ENCODE measurements around the gene ATXN1. TPM values are rescaled to one million over a fixed set of nuclear protein-coding genes. Genes with fewer than 3 reads are reported as not detected.

Gene ATXN1
- polyA plus RNA-seq, 1 donor, result 14.7 TPM

DNA sequence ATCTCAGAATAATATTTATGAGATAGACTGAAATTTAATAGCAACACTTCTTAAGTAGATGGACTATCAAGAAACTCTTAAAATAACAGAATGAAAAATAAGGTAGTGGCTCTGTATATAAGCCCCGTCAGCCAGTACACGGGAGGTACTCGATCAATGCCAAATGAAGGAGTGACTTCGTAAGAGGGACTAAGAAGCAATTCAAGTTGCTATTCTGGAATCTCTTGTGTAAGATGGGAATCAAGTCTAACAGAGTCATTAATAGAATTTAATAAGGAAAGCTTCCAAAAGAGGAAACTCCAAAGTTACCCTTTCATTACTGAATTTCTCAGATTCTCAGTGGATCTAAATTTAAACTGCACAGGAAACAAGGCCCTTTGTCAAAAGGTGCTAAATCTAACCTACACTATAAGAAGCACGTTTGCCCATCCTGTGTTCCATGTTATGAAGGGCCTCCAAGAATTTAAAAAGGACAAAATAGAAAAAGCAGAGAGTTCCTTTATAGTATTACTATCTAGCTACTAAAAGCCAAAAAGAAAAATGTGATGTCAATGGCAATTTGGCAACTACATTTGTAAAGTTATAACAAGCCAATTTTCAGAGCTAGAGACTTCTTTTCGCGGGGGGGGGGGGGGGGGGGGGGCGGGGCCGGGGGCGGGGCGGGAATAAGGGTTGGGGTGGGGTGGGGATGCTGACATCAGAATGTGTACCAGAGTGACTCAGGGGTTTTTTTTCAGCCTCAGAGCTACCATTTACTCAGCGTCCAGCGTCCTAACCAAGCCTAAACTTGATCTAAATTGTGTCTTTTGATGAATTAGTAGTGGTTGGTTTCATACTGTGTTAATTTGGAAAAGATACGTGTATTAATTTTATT, 322.3 kb downstream of the ATXN1 start:
- no peak for DNase-seq (ENCODE audit: low read depth)

DNA sequence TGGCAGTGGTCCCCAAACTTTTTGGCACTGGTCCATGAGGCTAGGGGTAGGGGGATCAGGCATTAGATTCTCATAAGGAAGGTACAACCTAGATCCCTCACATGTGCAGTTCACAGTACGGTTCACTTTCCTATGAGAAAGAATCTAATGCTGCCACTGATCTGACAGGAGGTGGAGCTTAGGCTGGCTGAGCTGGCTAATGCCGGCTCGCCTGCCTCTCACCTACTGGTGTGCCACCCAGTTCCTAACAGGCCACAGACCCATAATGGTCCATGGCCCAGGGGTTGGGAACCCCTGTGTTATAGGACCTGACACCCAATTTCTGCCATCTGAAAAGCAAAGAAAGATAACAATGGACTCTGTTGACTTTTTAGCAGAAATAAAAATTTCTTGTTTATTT, 323.3 kb downstream of the ATXN1 start:
- DNase-seq (ENCODE audit: low read depth), result no peak

DNA sequence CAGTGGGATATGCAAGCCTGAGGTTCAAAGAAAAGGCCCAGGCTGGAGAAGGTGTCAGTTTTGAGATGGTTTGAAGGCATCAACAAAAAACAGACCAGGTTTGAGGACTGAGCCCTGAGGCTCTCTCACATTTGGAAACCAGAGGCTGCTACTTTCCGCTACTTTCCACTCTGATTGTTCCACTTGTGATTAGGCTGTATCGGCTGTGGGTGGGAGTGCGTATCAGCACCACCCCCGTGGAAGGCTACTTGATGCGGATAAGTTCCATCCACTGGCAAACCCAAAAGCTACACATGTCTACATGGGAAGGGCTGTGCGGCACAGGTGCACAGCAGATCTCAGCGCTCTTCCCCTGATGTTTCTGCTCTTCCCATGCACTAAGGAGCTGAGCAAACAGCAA, 324.2 kb downstream of the ATXN1 start:
- DNase-seq (ENCODE audit: low read depth), result no peak

DNA sequence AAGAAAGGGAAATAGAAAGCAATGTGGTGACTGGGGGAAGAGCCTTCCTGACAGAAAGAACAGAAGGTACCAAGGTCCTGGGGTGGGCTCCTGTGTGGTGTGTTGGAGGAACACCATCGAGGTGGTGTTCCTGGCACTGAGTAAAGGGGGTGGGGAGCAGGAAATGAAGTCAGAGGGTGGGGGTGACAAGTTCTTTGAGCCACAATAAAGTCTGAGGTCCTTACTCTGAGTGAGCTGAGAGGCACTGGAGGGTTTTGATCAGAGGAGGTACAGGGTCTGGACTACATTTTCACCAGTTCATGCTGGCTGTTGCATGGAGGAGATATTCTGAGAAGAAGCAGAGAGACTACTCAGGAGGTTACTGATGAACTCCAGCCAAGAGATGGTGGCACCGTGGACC, 324.7 kb downstream of the ATXN1 start:
- no peak for DNase-seq (ENCODE audit: low read depth)

DNA sequence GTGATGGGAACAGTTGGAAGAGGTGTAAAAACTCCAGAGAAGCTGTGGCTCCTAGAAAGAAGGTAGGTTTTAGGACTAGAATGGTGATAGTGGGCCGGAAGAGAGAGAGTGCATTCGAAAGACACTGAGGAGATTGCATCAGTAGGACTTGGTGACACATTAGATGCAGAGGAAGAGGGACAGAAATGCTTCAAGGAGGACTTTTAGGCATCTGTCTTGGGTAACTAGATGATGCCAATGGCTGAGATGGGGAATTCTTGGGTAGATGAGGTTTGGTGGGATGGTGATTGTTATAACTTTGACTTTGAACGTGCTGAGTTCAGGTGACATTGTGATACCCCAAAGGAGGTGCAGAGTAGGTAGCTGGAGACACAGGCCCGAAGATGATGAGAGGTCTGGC, 326.4 kb downstream of the ATXN1 start:
- DNase-seq (ENCODE audit: low read depth), result no peak

DNA sequence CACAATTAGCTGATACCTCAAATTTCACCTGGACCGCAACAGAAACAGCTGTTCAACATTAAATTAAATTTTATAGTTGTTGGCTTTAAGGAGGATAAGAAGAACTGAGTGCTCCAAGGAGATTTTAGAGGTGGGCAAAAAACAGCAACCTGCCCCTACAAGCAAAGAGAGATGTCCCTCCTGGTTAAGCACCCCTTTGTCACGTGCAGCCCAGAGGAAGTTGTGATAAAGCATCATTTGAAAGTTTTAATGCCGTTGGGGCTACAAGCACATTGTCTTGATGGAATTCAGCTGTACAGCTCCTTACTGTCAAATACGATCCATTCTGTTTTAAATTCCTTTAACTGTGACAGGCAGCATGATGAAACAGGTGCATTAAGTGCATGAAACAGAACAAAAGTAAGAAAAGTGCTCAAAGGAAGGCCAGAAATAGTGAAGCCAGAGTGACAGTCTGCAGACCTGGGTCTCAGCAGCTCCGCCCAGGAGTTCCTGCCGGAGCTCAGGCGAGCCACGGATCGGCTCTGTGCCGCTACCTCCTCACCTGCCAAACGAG, 327.8 kb downstream of the ATXN1 start:
- no peak for DNase-seq (ENCODE audit: low read depth)

DNA sequence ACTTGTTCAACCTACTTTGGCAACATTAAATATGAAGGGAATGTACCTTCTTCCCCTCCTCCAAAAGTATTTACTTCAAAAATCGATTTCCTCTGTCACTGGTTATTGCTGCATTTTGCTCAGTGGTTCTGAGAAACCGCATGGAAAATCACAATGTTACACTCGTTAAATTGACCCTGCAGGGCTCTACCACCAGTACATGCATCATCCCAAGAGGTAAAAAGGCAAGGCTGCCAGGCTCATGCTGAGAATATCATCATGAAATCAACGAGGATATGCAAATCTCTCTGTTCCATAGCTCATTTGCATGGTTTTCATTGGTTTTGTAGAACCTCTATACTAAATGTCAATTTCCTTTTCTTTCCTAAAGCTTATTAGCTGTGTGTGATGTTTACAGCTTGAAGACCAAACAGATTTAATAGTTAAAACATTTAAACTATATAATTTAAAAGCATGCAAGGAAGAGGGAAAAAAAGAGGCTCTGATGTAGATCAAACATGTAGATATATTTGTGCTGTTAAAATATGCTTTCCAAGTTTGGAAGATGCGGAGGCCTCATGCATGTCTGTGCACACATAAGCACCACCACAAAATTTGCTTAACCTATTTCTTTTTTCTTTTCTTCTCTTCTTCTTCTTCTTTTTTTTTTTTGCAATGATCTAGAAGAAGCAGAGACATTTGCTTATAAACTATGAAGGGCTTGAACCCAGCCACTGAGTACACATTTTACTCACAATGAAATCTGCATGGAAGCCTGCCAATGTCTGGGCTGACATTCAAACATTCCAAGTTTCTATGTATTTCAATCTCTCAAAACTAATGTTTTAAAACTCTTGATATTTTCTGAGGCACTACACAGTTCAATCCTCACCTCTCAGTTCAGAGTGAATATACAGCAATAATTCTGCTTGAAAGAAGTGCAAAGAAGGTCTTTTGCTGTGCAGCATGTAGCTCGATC, 328.9 kb downstream of the ATXN1 start:
- peak; percentile 75 for DNase-seq (ENCODE audit: low read depth)

DNA sequence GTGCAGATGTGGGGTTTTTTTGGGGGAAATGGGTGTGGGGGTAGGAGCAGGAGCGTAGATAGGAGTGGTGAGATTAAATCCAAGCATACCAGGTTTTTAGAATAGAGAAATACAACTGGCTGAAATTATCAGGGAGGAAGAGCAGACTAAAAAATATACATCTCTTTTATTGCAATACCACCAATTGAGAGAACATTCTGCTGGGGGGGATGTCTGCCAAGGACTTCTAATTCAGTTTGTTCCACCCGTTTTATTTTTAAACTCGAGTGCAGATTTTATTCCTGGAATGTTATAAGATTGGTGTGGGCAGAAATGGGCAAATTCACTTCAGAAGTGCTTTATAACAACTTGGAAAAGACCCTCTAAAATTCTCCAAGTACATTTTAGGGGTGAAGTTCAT, 330.2 kb downstream of the ATXN1 start:
- DNase-seq (ENCODE audit: low read depth), result no peak

DNA sequence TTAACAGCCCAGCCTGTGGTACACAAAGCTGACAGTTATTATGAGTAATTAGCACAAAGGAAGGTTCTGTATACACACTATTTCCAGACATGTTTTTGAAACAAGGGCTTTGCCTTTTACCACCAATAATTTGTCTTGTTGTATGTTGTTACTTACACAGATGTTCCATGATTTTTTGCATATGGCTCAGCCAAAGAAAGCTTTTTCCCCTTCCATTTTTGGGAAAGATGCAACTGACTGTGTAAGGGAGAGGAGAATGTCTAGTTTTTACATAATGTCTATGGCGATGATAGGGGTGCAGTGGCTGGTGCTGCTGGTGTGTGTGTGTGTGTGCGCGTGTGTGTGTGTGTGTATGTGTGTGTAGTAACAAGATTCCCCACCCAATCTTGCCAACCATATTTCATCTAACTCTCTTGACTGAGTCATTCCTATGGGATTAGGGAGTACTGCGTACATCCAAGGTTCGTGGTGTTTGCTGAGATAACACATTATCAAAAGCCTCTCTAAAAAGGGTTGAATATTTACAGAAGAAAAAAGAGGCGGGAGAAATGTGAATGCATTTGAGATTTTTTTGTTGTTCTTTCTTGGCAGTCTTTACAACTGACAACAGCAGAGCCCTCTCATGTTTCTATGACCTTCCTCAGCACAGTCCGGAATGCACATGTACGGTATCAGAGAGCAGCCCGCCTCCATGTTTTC, 330.7 kb downstream of the ATXN1 start:
- DNase-seq (ENCODE audit: low read depth), result no peak

DNA sequence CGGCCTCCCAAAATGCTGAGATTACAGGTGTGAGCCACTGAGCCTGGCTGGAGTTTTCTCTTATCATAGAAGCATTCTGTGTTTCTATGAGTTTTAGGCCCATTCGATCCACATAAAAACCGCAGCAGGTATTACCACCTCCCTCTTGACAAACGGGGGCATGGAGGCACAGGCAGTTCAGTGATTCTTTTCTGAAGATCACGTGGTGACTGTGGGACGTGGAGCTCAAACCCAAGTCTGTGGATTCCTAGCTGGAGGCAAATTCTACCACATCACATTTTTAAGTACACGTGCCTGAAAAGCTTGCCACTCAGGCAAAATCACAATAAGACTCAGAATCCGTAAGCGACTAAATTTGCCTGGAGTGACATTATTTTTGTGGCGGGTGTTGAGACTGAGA, 331.6 kb downstream of the ATXN1 start:
- no peak for DNase-seq (ENCODE audit: low read depth)

DNA sequence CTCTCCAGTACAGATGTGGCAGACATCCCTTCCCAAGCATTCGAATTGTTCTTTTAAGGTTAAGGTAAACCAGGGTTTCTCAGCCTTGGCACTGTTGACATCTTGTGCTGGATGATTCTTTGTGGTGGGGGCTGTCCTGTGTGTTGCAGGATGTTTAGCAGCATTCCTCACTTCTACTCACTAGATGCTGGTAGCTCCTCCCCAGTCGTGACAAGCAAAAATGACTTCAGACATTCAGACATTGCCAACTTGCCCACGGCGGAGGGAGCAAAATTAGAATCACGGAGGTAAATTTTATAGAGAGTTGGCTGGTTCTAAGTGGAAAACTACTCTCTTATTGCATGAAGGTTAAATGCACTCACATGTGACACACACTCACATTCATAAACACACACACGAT, 334.1 kb downstream of the ATXN1 start:
- no peak for DNase-seq (ENCODE audit: low read depth)

DNA sequence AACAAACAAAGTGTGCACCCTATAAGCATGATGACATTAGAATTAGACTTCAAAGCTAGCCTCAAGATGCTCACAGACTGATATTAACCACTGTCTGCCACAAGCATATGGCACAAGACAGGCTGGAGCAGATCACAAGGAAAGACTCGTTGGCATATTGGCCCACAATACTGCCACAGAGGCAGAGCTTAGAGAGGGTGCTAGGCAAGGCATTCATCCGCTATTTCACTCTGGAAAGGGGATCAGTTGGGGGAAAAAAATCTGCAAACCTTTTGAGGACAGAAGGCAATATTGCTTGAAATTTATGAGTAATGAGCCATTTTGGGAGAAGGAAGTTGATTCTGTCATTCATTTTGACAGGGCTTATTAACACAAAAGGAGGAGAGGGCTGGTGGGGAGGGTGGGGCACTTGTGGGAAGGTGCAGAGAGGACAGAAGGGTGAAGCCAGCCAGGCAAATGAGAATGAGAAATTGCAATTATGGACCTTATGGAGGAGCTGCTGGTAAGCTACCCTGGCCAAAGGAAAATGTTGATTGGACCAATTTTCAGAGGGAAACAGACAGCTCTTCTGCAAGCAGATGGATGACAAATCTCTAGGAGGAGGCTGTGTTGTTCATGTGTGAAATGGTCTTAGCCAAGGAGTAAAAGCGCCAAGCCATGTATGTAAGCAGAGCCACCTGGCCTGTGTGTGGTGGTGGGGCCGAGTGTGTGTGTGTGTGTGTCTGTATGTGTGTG, 335.2 kb downstream of the ATXN1 start:
- DNase-seq (ENCODE audit: low read depth), result no peak

DNA sequence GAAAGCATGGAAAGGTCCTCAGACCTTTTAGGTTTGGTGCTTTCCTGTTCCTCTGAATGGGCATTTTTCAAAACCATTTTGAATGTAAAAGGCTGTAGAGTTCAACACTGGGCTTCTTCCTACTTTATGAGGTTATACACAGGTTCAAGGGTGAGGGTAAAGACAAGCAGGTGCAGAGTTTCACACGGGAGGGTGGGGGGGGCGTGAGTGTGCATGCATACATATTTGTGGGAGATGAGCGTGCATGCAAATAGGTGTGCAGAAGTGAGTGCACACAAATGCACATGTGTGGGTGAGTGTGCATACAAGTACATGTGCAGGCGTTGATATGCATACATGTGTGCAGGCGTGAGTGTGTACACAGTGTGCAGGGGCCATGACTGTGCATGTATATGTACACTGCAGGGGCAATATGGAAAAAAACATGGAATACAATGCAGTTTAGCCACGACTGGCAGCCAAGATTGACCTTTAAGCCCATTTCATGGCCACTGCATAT, 339.7 kb downstream of the ATXN1 start:
- DNase-seq (ENCODE audit: low read depth), result no peak

DNA sequence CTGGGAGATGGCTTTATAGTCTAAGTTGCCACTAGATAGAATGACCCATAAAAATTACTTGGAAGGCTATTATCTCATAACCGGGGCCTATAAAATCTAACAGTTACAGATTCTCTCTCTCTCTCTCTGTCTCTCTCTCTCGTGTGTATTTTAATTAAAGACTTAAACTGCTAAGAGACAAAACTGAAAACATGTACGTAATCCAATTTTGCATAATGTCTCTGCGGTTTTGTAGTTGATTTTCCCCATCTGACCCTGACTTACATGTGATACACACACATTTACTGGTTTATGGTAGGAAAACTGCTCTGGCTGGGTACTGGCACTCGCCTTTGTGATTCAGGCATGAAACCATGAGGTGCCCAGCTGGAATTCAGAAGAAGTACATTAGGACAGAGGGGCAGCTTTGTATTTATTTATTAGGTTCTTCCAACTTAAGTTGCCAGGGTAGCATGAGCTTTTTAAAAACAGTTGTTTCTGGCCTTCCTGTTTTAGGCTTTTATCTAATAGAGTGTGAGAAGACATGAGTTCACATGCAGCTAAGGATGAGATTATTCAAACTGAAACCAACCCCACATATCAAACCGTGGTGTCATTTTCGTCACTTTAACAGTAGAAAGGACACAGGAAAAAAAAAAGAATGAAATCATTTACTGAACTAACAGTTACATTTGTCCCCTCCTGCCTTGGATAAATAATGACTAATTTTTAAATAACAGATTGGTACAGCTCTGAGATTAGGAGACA, 340.4 kb downstream of the ATXN1 start:
- no peak for DNase-seq (ENCODE audit: low read depth)

DNA sequence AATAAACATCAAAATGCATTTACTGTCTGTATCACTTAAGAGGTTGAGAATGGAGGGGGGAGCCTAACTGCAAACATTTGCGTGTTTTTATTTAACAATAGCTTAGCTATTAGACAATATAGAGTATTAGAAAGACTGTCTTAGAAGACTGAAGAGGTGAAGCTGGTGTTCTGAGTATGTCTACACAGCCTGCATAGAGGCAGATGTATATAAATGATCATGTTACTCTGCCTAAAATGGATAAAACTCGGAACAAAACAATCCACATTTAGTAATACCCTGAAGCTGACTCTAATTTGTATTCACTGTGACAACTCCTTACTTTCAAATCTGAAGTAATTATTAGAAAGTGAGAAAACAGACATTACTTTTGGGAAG, 340.9 kb downstream of the ATXN1 start:
- no peak for DNase-seq (ENCODE audit: low read depth)

DNA sequence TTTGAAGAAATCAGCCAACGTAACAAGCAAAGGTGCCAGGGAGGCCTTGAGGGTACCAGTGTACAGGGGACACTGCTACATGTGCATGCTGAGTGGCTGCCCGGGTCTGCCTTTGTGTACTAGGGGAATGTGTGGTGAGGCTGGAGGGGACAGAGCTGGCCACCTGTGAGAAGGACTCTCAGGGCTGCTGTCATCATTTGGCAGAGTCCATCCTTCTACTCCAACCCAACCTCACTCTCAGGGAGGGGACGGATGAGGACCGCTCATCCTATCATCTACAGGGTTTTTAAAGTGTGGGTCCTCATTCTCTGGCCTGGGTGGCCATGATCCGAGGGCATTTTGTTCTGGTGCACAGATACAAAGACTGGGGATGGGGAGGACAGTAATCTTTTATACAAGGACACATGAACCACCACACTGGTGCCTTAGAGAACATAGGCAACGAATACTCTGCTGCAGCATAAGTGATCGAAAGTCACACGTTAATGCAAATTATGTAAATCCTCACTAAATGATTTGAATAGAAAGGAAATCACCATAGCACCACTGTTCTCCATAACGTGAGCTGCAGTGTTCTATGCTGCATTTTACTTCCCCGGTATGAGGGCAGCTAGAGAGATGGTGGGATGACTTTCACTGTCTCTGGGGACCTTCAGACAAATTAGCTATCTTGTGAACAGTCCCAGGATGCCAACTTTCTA, 341.5 kb downstream of the ATXN1 start:
- DNase-seq (ENCODE audit: low read depth), result no peak

DNA sequence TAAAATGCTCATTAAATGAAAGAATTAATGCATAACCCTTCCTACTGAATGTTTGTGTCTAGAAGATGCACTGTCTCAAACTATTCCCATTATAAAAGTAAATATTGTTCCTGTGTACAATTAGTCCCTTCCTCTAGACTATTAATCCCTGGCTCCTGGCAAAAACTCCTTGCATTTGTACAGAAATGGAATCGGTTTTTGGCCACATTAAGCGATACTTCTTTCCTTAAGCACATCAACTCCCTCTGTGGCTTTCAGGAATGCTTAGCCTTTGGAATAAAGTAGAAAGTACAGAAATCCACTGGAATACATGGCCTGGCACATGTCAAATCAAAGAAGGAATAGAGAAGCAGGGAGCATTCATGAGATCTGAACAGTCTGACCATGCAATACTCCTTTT, 343.1 kb downstream of the ATXN1 start:
- no peak for DNase-seq (ENCODE audit: low read depth)

DNA sequence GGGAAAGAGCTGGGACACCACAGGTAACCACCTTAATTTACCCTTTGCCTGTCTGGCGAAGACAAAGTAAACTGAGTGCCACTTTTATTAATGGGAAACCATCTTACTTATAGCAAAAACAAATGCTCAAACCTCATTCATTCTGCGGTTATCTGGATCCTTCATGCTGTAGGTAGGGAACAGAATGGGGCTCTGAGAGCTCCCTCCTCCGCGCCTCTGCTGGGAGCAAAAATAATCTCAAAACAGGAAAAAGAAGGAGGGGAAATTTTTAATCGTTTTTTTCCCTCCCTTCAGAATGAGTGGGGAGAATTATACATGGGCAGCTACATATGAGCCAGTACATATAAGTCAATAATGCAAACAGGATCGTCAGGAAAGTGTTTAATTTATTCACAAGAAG, 345.6 kb downstream of the ATXN1 start:
- DNase-seq (ENCODE audit: low read depth), result no peak

DNA sequence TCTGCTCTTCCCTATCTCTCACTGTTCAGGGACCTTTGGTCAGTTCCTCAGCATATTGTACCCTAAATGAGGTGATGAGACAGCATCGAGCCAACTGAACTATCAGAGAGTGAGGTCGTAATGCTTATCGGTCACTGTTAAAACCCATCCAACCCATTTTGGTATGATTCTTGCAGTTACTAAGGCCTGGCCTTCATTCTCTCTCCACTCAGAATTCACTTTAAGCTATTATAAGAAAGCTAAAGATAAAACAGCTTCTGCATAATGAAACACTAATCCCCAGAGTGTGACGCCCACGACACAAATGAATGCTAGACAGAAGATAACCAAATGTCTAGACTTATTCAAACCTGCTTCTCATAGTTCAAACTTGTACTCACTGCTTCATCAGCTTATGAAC, 347.1 kb downstream of the ATXN1 start:
- DNase-seq (ENCODE audit: low read depth), result no peak

DNA sequence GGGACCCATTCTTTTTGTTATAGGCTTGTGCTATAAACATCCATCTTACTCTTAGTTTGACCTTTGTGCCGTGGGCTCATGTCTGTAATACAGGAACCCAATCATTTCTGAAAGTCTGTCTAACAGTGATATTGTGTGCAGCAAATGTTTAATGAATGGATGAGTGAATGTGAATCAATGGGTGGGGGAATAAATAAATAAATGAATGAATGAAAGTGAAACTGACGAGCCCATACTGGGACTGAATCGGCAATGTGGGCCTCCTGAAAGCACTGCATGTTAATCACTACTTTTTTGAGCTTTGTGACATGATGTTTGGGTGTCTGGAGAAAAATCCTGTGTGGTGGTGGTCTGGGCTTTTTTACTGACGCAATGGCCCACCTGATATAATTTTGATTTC, 347.9 kb downstream of the ATXN1 start:
- DNase-seq (ENCODE audit: low read depth), result no peak
